DMS79 (cell line): ENCODE measurements around the gene OVOL3.

Source experiments
- DNase-seq: peaks from one replicate; lab custom pipeline; 2025; lab: John Stamatoyannopoulos, UW

The OVOL3 gene

DNA sequence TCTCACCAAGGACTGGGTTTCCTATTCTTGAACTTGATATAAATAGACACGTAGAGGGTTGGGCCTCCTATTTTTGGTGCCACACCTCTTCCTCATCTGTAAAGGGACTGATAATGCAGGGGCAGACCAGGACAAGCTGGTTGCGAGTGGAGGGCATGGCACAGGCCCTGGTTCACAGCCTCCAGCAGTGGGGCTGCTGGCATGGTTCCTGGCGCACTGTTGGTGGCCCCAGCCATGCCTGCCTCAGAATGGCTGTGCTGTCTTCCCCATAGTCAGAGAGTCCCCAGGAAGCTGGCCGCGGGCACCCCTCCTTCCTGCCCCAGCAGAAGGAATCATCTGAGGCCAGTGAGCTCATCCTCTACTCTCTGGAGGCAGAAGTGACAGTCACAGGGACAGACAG lies 10.5 kb upstream of the OVOL3 start:
- no peak for DNase-seq

DNA sequence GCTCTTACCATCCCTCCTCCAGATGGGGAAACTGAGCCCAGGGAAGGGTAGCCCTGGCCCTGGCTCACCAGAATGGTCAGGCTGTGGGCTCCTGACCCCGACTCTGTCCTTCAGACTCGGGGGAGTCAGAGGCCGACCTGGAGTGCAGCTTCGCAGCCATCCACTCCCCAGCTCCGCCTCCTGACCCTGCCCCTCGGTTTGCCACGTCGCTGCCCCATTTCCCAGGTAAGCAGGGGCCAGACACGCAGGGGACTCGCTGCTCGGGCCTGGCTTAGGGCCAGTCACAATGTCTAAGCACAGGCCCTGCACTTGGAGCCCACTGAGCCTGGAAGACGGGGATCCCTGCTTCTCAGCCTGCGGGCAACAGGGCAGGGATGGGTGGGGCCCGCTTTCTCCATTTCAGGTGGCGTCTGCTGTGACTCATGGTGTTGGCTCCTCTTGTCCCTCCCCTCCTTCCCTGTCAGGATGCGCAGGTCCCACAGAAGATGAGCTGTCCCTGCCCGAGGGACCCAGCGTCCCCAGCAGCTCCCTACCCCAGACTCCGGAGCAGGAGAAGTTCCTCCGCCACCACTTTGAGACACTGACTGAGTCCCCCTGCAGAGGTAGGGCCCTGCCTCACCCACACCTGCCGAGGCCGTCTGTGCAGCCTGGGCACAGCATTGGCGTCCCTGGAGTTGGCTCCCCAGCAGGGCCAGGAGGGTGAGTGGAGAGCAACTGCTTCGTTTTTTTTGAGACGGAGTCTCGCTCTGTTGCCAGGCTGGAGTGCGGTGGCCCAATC lies 9.2 kb upstream of the OVOL3 start:
- no peak for DNase-seq

DNA sequence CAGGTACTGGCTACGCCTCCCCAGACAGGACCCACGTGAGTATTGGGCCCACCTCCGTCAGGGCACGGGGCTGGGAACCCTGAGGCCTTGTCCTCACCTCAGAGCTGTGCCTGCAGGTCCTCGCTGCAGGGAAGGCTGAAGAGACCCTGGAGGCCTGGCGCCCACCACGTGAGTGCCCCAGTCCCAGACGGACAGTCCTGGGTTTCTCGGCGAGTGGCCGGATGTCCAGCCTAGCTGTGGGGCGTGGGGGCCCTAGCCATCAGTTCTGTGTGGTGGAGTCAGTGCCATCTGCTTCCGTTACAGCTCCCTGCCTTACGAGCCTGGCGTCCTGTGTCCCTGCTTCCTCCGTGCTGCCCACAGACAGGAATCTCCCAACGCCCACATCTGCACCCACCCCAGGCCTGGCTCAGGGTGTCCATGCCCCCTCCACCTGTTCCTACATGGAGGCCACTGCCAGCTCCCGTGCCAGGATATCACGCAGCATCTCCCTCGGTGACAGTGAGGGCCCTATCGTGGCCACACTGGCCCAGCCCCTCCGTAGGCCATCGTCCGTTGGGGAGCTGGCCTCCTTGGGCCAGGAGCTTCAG lies 7.8 kb upstream of the OVOL3 start:
- DNase-seq, result no peak

DNA sequence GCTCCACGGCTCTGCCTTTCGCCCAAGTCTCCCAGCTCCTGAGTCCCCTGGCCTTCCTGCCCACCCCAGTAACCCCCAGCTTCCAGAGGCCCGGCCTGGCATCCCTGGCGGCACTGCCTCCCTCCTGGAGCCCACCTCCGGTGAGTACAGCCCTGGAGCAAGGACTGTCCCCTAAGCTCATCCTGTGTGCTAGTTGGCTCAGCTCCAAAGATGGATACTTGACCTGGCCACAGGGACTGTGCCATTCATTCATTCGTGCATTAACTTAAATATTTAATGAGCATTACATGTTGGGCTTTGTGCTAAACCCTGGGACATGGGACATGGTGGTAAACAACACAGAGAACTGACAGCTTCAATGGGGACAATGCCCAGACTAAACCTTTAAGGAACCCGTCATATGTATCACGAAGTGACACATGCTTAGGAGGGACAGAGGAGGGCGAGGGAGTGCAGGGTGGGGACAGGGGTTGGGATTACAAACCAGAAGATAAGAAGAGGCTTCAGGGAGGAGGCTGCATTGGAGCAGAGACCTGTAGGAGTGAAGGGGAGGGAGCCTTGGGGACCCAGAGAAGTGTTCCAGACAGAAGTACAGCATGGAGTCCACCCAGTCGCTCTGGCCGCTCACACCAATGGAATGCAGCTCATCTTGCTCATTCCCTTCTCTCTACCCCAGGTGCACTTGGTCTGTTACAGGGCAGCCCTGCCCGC lies 6.9 kb upstream of the OVOL3 start:
- no peak for DNase-seq

- DNase-seq, result no peak
Measured at GRCh38 chr19:36106441-36106840, 4.5 kb upstream of the OVOL3 start.

GRCh38 chr19:36106991-36107390 lies 4.0 kb upstream of the OVOL3 start:
- no peak for DNase-seq

GRCh38 chr19:36108684-36109083 lies 2.3 kb upstream of the OVOL3 start:
- DNase-seq, result no peak

DNA sequence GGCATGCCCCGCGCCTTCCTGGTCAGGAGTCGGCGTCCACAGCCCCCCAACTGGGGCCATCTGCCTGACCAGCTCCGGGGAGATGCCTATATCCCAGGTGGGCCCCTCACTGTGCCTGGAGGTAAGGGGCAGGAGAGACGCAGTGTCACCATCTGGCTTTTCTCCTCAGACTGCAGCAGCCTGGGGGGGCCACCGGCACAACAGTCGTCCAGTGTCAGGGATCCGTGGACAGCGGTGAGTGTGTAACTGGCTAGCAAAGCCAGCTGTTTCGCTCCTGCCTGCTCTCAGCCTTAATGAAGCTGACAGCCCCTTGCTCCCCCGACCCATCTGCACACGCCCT lies 227 bp downstream of the OVOL3 start:
- no peak for DNase-seq

DNA sequence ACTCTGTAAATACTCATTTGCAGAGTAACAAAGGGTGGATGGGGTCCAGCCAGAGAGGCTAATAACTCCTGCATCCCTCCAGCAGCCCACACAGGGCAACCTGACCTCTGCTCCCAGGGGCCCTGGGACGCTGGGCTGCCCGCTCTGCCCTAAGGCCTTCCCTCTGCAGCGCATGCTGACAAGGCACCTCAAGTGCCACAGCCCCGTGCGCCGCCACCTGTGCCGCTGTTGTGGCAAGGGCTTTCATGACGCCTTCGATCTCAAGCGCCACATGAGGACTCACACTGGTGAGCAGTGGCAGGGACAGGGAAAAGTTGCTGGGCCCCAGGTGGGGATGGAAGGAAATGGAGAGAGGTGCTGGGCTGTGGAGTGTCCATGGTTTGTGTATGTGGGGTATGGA lies 1.7 kb downstream of the OVOL3 start:
- DNase-seq, result no peak

GRCh38 chr19:36113425-36113824 lies 2.5 kb downstream of the OVOL3 start:
- no peak for DNase-seq

DNA sequence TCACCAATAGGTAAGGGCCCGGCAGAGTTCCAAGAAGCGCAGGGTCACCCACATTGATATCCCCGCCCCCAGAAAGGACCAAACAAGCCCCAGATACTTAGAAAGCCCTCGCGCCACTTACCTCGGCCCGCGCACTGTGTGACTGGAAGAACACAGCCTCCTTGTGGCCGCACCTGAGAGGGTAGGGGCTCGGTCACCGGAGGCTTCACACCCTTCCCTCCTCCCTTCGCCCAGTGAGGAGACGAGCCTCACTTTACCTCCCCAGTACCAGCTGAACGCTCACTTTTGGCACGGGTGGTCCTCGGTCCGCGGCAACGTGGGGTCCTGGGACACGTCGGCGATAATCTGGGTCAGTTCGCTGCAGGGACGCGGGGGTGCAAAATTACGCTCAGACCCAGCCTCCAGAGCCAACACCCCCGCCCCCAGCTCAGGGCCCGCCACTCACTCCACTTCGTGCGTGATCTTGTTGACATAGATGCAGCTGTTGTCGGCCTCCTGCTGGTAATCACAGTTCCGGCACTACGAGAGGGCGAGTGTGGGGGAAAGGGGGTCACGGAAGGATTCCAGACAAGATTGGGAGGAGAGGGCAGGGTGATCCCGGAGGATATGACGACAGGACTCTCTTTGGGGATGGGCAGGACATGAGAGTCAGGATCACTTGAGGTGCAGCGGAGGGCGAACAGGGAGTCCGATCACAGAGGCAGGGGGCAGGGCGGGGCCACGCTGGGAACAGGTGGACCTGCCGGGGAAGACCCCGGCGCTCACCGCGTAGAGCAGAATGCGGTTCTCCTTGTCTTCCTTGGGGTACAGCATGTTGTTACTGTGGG lies 3.2 kb downstream of the OVOL3 start:
- DNase-seq, result peak; percentile 63

GRCh38 chr19:36114721-36115452 lies 3.9 kb downstream of the OVOL3 start, which contains the start of gene POLR2I:
POLR2I (minus strand) TSS chr19:36114875; CDS start chr19:36114856, 19 bp downstream.
- peak; percentile 99 for DNase-seq

DNA sequence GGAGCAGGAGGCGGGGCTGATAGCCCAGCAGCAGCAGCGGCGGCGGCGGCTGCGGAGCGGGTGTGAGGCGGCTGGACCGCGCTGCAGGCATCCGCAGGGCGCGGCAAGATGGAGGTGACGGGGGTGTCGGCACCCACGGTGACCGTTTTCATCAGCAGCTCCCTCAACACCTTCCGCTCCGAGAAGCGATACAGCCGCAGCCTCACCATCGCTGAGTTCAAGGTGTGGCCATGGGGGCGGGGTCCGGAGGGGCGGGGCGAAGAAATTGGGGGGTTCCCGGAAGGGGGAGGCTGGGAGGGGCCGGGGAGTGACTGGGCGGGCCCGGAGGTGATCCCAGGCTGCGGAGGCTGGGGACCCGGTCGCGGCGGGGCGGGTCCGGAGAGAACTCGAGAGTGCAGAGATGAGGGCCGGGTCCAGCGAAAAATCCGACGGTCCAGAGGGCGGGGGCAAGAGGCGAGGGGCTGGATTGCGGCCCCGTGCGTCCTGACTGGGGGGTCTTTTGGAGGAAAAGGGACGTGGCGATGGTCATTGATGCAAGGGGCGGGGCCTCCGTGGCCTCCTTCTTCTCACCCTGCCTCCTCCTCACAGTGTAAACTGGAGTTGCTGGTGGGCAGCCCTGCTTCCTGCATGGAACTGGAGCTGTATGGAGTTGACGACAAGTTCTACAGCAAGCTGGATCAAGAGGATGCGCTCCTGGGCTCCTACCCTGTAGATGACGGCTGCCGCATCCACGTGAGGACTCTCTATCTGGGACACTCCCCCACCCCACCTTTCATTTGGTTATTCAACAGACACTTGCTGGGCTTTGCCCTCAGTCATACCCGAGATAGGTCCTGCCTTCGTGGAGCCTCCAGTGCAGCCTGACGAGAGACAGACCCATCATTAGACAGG lies 4.8 kb downstream of the OVOL3 start, which contains the start of gene TBCB:
Gene TBCB, plus strand, starts transcription at position 16 of the 891 bp plus-strand sequence. Its CDS starts 93 bp downstream, at position 109.
- no peak for DNase-seq

DNA sequence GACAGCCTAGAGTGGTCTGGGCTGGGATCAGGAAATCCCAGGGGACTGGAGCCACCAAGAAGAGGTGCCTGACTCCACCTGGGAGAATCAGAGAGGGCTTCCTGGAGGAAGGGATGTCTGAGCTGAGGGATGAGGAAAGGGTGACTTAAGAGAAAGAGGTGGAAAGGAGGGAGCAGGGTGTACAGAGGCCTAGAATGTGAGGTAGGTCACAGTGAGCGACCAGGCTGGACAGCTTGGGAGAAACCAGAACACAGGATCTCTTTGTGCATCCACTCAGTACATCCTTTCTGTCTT lies 5.3 kb downstream of the OVOL3 start:
- DNase-seq, result no peak

DNA sequence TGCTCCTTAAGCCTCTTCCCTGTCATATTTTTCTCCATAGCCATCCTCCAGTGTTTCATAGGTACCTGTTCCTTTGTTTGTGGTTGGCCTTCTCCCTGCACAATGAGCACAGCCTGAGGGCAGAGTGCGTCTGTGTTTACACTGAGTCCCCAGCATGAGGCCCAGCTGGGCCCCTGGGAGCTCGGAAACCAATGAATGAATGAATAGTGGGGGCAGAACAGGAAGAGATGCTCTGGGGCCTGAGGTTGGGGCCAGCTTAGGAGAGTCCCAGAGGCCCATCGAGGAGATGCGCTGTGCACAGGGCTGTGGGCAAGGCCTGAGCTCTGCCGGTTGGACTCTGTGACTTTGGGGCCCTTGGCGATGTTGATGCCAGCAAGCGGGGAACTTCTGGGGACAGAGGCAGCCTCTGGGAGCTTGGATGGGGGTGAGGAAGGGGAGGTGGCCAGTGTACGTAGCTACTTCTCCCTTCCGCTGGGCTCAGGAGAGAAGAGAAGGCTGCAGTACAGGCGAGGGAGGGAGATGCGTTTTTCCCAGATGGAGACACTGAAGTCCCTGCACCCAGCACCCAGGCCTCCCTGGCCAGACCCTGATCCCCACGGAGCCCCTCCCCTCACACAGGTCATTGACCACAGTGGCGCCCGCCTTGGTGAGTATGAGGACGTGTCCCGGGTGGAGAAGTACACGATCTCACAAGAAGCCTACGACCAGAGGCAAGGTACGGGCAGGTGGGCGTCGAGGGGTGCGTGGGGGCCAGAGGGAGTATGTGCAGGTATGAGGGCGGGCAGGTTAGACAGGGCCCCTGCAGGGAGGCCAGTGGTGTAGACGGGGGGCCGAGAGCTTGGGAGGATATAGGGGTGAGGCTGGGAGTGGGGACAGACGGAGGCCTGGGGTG lies 9.4 kb downstream of the OVOL3 start:
- DNase-seq, result no peak

DNA sequence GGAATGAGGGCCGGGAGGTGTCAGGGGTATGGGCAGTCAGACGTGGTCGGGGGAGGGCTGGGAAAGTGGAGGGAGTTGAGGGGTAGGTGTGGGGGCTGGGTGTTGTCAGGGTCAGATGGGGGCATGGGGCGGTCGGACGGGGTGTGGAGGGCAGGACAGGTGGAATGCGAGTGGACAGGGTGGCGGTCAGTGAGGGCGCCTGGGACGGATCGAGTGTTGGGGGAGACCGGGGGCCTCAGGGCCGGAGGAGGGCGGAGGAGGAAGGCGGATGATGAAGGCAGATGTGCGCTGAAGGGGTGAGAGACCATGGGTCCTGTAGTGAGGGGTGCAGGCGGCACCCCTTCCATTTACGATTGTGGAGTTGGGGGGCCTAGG lies 10.0 kb downstream of the OVOL3 start:
- no peak for DNase-seq

- no peak for DNase-seq
Measured at GRCh38 chr19:36121486-36122124, 10.7 kb downstream of the OVOL3 start.

DNA sequence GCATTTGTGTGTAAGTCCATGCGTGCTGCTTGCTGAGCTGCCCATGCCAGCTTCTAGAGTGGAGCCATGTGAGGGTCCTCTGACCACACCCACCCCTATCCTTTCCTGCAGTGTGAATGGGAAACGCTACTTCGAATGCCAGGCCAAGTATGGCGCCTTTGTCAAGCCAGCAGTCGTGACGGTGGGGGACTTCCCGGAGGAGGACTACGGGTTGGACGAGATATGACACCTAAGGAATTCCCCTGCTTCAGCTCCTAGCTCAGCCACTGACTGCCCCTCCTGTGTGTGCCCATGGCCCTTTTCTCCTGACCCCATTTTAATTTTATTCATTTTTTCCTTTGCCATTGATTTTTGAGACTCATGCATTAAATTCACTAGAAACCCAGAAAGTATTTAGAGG lies 14.6 kb downstream of the OVOL3 start:
- no peak for DNase-seq

GRCh38 chr19:36128392-36128736 lies 17.4 kb downstream of the OVOL3 start:
- no peak for DNase-seq
